Peyer's patch (tissue), 4 donors: ENCODE measurements around the gene IFT172. TPM values are rescaled to one million over a fixed set of nuclear protein-coding genes. Genes with fewer than 3 reads are reported as not detected.

Source experiments
- DNase-seq, 3 donors: peaks; one replicate each; pipeline ENCODE4 v3.0.0-alpha.2; 2017 to 2019
- H3K27ac ChIP-seq, 4 donors: fragments of 200-600 bp; sonication (generic); one replicate each; pipeline ENCODE4 v1.5.1; 2016 to 2019
- H3K27me3 ChIP-seq, 2 donors: fragments of 200-600 bp; sonication (generic); one replicate each; pipeline ENCODE4 v1.5.1; 2019
- H3K36me3 ChIP-seq, 3 donors: fragments of 200-600 bp; sonication (generic); one replicate each; pipeline ENCODE4 v1.5.1; 2016 to 2019
- H3K4me1 ChIP-seq, 4 donors: fragments of 200-600 bp; sonication (generic); one replicate each; pipeline ENCODE4 v1.5.1; 2016 to 2019
- H3K4me3 ChIP-seq, 4 donors: fragments of 200-600 bp; sonication (generic); 1 replicate in 3 of 4; 2 replicates in 1 of 4; pipeline ENCODE4 v1.5.1; 2016 to 2019; ENCODE audit warnings: mild to moderate bottlenecking in 1 of 4
- H3K9me3 ChIP-seq, 4 donors: fragments of 200-600 bp; sonication (generic); one replicate each; pipeline ENCODE4 v1.5.1; 2016 to 2019; ENCODE audit warnings: mild to moderate bottlenecking in 1 of 4
- CTCF ChIP-seq, 6 experiments: fragments of 450-650 bp in 4 of 6; fragments of 200-600 bp in 2 of 6; sonication (generic) in 1 of 6; IDR thresholded peaks; one replicate each; pipeline ENCODE4 v1.5.1; 2017 to 2019; ENCODE audit warnings: antibody characterized with exemption in 6 of 6, mild to moderate bottlenecking in 3 of 6, moderate library complexity in 1 of 6
- POLR2A ChIP-seq, 2 donors: fragments of 450-650 bp; IDR thresholded peaks; one replicate each; pipeline ENCODE4 v1.5.1; 2017; ENCODE audit warnings: antibody characterized with exemption in 2 of 2, mild to moderate bottlenecking in 2 of 2, moderate library complexity in 2 of 2
- total RNA-seq, 4 donors: library from RNA; depleted of rRNA; stranded (reverse); fragments of >200 nt; gene quantifications; one replicate each; pipeline ENCODE4 v1.1.0, GENCODE V29; 2016

Gene IFT172
- total RNA-seq, 4 donors from 2014 or later, result 38.8 to 86.5 (median 65.3) TPM

GRCh38 chr2:27442920-27443282 is 46.6 kb downstream of the IFT172 start:
- H3K4me3 ChIP-seq, result peak overlapping the region in 3 of 4 donors; percentile 35 to 67 (median 64)
- TF ChIP-seq CTCF (IDR thresholded peaks at IDR 0.05) (no peak), POLR2A (IDR thresholded peaks at IDR 0.05) (no peak)

GRCh38 chr2:27441958-27442919 is 47.3 kb downstream of the IFT172 start, which contains the start of gene KRTCAP3:
TSS of gene KRTCAP3 (plus strand) at chr2:27442381. CDS start at chr2:27442413, 32 bp downstream.
- DNase-seq, result peak; percentile 46 to 88 (median 85)
- TF ChIP-seq CTCF (IDR thresholded peaks at IDR 0.05) (peak in 5 of 6 experiments; percentile 16 to 57 (median 48)), POLR2A (IDR thresholded peaks at IDR 0.05) (peak; percentile 30 to 51)
- peaks cover 0 to 49% (median 0%) of the 10 kb centered on the region in 3 donors for H3K36me3 ChIP-seq

More at GRCh38 chr2:27442920-27443282, 46.6 kb downstream of the IFT172 start:
- peaks cover 0 to 11% (median 0%) of the 10 kb centered on the region in 4 donors for H3K4me1 ChIP-seq
- peaks cover 0 to 42% (median 0%) of the 10 kb centered on the region in 3 donors for H3K36me3 ChIP-seq
- peak in 2 of 3 donors; percentile 59 to 65 for DNase-seq
- H3K9me3 ChIP-seq, result no peaks in the 10 kb centered on the region
- peak overlapping the region; percentile 6 to 82 (median 78) for H3K27ac ChIP-seq
- no peaks in the 10 kb centered on the region for H3K27me3 ChIP-seq

GRCh38 chr2:27441226-27441926 is 48.2 kb downstream of the IFT172 start:
- DNase-seq, result no peak
- Histone ChIP-seq H3K36me3 (peaks cover 0 to 57% (median 0%) of the 10 kb centered on the region in 3 donors), H3K4me1 (peaks cover 0 to 11% (median 0%) of the 10 kb centered on the region in 4 donors), H3K27me3 (no peaks in the 10 kb centered on the region), H3K9me3 (no peaks in the 10 kb centered on the region), H3K4me3 (no peak overlapping the region), H3K27ac (no peak overlapping the region)
- no peak for TF ChIP-seq CTCF (IDR thresholded peaks at IDR 0.05)
- no peak for TF ChIP-seq POLR2A (IDR thresholded peaks at IDR 0.05)

More at GRCh38 chr2:27441958-27442919, 47.3 kb downstream of the IFT172 start, which contains the start of gene KRTCAP3:
- H3K27me3 ChIP-seq, result no peaks in the 10 kb centered on the region
- no peaks in the 10 kb centered on the region for H3K9me3 ChIP-seq
- peak within 1 kb of the TSS; percentile 6 to 82 (median 78) for H3K27ac ChIP-seq
- H3K4me1 ChIP-seq, result peaks cover 0 to 11% (median 0%) of the 10 kb centered on the region in 4 donors
- H3K4me3 ChIP-seq, result peak within 1 kb of the TSS; percentile 12 to 67 (median 50)

GRCh38 chr2:27435628-27436027 is 53.9 kb downstream of the IFT172 start:
- Histone ChIP-seq H3K27me3 (no peaks in the 10 kb centered on the region), H3K36me3 (peaks cover 0 to 77% (median 0%) of the 10 kb centered on the region in 3 donors), H3K27ac (no peak overlapping the region), H3K4me1 (peaks cover 0 to 15% (median 4%) of the 10 kb centered on the region in 4 donors), H3K4me3 (no peak overlapping the region), H3K9me3 (no peaks in the 10 kb centered on the region)
- no peak for DNase-seq
- TF ChIP-seq CTCF (IDR thresholded peaks at IDR 0.05) (no peak), POLR2A (IDR thresholded peaks at IDR 0.05) (no peak)

- TF ChIP-seq POLR2A (IDR thresholded peaks at IDR 0.05) (no peak), CTCF (IDR thresholded peaks at IDR 0.05) (no peak)
- peaks cover 0 to 35% (median 0%) of the 10 kb centered on the region in 3 donors for H3K36me3 ChIP-seq
- H3K9me3 ChIP-seq, result no peaks in the 10 kb centered on the region
- no peak overlapping the region for H3K4me3 ChIP-seq
- H3K4me1 ChIP-seq, result peaks cover 0 to 31% (median 11%) of the 10 kb centered on the region in 4 donors
- no peak overlapping the region for H3K27ac ChIP-seq
- no peaks in the 10 kb centered on the region for H3K27me3 ChIP-seq
- no peak for DNase-seq
These were observed 58.1 kb downstream of the IFT172 start for GRCh38 chr2:27431395-27431794.
